GM21529 (cell line): ENCODE data around the gene SYK.

Source experiments
- ATAC-seq: cut with Tn5 transposase; IDR thresholded peaks from one replicate; pipeline ENCODE4 v1.9.1; 2021; ENCODE audit not compliant: unreplicated experiment

Gene SYK

DNA sequence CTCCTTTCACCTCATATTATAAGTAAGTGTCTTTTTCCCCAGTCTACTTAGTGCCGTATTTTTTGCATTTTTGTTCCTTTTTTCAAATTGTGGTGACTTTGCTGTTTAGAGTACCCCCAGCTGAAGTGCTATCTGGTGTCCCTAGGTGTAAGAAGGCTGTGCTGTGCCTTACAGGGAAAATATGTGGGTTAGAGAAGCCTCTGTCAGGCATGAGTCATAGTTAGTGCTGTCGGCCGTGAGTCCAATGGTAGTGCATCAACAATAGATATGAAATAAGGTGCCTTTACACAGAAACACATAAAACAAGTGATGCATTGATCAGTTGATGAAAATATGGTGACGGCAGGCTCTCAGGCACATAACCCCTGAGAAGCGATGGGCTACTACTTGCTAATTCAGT is 20.1 kb downstream of the SYK start:
- ATAC-seq, result no peak

DNA sequence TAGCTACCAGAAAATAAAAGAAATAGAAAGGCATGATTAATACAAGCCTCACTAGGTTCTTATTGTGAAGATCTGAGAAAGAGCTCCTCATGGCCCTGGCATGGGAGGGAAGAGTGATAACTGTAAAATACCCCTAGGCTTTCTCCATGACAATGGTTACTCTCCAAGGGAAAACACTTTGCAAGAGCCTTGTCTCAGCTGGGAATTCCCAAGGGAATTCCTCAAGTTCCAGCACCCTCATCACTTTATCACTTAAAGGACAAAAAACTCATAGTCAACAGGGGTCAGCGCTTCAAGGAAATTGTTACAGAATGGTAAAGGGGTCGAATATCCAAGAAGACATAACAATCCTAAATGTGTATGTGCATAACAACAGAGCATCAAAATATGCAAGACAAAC is 21.2 kb downstream of the SYK start:
- no peak for ATAC-seq

DNA sequence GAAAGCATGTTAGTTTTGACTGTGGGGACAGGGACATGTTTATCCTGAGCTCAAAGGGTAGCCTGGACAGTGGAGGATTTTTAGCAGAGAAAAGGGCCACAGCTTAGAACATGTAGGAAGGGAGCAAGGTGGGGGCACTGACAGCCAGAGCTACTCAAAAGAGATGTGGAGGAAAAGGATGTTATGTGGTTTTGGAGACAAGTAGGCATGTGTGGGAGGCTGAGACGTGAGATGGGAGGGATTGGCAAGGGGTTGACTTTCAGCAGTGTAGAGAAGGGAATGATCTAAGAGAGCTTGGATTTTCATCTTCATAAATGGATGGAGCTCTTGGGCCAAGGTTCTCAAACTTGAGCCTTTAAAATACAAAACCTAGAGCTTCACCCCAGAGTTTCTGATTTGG is 24.0 kb downstream of the SYK start:
- no peak for ATAC-seq

DNA sequence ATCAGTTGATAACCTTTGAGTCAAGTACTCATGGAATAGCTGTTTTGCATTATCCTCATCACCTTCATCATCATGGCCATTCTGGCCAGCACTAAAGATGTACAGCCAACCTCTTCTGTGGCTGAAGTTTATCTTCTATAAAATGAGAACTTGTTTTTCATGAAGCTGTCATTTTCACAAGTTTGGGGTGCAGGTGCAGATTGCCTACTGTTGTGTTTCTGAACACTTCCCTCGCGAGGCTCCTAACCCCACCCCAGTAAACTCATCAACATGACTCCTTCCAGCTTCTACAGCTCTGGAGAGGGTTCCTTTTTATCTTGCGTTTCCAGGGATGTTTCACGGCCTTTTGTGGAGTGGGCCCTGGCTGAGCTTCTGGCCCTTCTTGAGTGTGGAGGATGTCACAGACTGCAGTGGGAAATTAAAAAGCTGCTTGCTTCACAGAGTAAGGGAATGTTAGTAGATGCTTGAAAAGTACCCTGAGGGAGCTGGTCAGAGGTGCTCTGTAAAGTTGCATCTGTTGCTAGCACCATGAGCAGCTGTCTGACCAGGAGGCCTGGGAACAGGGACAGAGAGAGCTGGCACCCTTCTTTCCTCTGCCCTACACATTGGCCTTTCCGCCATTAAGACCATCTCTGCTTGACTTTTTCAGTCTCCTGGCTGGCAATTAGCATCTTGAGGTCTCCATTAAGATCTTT is 24.9 kb downstream of the SYK start:
- no peak for ATAC-seq

DNA sequence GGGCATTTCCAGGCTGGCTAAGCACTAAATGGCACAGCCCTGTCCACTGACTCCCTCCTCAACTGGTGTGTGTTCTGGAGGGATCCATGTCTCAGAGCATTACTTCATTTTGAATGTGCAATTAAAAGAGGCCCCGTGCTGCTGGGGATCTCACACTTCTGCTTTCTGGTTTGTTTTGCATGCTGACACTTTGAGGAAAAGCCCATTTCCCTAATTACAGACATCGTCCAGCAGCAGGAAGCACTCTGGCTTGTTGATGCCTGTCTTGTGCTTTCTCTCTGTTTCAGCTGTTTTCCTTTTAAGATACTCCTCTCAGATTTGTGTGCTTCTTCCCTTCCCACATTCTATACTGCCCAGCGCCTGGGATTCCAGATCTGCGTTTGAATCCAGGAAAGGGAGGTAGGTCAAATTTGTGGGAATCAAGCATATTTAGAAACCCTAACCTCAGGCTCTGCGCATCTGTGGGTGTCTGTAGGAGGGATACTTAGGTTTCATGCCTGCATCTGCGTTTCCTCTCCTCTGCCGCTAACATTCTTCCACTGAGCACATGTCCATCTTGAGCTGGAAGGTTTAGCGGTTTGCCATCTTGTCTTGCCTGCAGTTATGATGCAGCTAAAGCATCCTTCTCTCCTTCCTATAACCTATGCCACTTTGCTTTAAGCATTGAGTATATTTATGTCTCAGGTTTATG is 25.7 kb downstream of the SYK start:
- peak; percentile 56 for ATAC-seq

DNA sequence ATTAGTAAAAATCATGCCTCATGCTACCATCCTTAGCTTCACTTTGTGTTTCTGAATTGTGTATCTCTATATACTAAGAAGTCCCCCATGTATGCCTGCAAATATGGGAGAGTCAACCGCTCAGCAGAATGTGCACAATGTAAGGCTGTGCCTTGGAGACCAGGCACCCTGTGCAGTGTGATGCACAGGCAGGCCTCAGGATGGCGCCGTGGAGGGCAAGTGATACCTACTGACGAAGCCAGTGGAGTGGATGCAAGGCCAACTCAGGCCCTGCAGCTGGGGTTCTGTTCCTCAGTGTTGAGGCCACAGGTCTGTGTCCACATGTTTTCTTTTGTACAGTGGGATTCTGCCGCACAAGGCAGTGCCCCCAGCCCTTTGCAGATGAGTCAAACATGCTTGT is 28.4 kb downstream of the SYK start:
- no peak for ATAC-seq

DNA sequence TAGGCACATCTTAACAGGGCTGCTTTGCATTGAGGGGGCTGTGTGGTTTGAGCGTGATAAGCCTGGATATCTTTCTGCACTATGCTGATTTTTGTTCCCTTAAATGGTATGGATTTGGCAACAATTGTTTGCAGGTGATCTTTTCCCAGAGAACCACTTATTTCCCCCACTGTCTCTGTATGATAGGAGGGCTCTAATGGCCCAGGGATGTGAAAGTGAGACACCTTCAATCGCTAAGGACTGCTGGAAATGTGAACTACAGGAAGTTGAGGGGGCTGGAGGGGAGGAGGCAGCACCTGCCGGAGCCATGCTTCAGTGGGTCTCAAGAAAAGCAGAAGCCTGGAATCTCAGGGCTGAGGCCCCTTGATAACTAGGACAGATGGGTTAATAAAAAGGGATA is 29.4 kb downstream of the SYK start:
- peak; percentile 51 for ATAC-seq

GRCh38 chr9:90832261-90832660 is 30.6 kb downstream of the SYK start:
- no peak for ATAC-seq

- ATAC-seq, result no peak
These were observed 33.4 kb downstream of the SYK start for GRCh38 chr9:90834828-90835595.

GRCh38 chr9:90836411-90837080 is 34.9 kb downstream of the SYK start:
- no peak for ATAC-seq

DNA sequence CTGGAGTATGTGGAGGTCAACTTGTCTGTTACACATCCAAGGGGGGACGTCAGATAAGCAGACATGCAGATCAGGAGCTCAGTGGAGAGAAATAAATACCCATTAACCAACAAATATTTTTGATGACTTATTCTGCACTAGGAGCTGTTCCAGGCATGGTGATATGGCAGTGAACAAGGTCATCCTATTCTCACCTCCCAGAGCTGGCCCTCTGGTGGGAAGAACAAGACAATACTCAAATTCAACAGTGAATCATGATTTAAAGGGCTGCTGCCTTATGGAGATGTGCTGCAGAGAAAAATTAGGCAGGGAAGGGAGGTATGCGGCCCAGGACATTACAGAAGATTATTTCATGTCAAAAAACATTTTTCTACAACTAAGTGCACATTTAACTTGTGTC is 36.5 kb downstream of the SYK start:
- ATAC-seq, result no peak

- ATAC-seq, result no peak
These were observed 37.0 kb downstream of the SYK start for GRCh38 chr9:90838581-90839154.

DNA sequence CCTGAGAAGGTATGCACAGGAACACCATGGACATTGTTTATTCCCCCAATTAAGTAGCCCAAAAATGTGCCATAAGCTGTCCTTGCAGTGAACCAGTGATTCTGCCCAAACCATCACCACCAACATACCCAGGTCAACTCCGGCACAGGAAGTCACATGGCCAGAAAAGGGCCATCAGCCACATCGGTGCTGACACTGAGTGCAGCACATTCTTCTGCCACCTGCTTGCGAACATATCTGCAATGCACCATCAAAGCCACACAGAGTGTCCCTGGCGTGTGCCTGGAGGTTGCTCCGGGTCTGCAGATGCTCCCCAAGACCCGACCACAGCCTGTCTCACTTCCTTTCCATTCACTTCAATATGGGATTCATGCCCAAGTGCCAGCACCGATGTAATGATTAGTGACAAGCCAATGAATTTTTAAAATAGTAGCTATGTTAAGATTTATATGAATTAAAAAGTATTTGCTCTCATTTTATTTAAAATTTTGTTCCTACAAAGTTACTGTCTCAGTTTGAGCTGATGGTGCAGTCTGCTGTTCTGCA is 37.6 kb downstream of the SYK start:
- ATAC-seq, result no peak

- no peak for ATAC-seq
These were observed 39.1 kb downstream of the SYK start for GRCh38 chr9:90840696-90841095.

GRCh38 chr9:90841213-90841612 is 39.6 kb downstream of the SYK start:
- no peak for ATAC-seq

DNA sequence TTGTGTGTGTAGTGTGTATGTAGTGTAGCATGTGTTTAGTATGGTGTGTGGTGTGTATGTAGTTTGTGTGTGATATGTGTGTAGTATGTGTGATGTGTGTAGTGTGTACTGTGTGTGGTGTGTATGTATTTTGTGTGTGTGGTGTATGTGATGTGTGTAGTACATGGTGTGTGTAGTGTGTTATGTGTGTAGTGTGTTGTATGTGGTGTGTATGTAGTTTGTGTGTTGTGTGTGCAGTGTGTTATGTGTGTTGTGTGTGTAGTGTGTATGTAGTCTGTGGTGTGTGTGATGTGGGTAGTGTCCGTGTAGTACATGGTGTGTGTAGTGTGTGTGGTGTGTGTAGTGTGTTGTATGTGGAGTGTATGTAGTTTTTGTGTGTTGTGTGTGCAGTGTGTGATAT is 40.0 kb downstream of the SYK start:
- no peak for ATAC-seq

DNA sequence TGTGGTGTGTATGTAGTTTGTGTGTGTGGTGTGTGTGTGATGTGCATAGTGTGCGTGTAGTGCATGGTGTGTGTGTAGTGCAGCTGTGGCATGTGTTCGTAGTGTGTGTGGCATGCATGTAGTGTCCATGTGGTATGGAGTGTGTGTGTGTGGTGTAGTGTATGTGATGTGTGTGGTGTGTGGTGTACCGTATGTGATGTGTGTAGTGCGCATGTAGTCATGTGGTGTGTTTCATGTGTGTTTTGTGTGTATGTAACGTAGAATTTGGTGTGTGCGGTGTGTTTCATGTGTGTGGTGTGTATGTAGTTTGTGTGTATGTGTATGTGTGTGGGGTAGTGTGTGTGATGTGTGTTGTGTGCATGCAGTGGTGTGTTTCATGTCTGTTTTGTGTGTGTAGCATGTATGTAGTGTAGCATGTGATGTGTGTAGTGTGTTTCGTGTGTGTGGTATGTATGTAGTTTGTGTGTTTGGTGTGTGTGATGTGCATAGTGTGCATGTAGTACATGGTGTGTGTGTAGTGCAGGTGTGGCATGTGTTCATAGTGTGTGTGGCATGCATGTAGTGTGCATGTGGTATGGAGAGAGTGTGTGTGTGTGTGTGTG is 40.7 kb downstream of the SYK start:
- no peak for ATAC-seq

GRCh38 chr9:90842996-90843395 is 41.4 kb downstream of the SYK start:
- no peak for ATAC-seq

DNA sequence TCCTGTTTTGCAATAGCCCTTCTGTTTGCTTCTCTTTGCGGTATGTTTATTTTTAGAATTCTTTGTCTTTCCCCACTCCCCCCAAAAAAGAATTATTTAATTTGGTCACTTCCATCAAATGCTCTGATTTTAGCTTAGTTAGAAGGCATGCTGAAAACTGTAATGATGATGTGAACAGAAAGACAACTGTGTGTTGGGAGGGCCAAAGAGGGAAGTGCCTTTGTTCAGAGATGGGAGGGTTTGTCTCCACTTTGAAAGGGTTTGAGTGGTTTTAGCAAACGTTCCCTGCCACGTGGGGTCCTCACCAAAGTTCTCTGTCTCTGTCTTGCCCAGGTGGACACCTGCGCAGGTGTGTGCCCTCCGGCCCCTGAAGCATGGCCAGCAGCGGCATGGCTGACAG is 41.9 kb downstream of the SYK start:
- ATAC-seq, result no peak

DNA sequence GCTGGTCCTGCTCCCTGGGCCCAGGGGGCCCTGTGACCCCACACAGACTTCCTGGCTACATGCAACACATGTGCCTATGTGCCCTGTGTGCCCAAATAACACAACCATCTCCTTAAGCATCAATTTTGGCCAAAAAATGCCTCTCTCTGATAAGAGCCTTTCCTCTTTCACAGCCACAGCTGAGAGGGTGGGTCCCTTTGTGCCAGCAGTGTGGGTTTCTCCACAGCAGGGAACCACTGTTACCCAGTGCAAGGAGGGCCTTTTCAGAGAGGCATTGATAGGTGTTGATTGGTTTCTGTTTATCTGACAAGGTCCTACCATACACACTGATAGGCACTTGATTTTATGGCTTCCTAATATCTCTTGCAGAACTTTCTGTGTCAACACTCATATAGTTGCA is 42.7 kb downstream of the SYK start:
- no peak for ATAC-seq
